ENCODE measurements around the gene ZNF30.

GRCh38 chr19:34936184-34936583, 9.5 kb downstream of the ZNF30 start:
- TF ChIP-seq CTCF (IDR thresholded peaks at IDR 0.05; ENCODE audit: insufficient read depth, low read length) (no peak), POLR2AphosphoS5 (IDR thresholded peaks at IDR 0.05; ENCODE audit: low read depth) (no peak), SPI1 (IDR thresholded peaks at IDR 0.05; ENCODE audit: borderline replicate concordance, low read depth) (no peak)
